COLO668 (cell line): ENCODE measurements around the gene CFAP70.

Source experiments
- DNase-seq: peaks from one replicate; lab custom pipeline; 2025; ENCODE audit not compliant: unreplicated experiment; lab: John Stamatoyannopoulos, UW

The CFAP70 gene

DNA sequence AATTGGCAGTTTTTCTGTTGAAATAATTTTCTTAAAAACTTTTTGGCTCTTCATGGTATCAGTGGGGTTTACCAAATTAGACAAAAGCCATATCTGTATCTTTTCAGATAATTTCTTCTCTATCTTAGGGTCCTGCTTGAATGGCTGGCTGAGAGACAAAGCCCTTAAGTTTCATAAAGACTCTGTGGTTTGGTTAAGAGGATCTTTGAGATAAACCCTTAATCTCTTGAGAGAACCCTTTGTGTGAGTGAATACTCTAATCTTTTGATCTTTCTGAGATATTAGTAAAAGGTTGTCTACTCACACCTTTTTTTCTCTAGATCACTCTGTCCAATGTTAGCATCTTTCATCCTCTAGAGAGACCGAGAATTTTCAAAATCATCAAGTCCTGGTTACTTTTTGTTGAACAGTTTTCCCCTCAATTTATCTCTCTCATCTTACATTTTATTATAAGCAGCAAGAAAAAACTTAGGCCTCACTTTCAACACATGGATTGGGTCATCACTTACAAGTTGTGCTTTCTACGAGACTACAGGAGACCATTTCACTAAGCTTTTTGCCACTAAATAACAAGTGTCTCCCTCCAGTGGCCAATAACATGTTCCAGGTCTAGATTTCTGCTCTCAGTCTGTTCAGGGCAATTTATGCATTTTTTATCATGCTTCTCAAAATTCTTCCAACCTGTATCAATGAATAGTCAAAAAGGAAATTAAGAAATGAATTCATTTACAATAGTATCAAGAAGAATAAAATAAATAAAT is 140.1 kb downstream of the CFAP70 start:
- DNase-seq: no peak

DNA sequence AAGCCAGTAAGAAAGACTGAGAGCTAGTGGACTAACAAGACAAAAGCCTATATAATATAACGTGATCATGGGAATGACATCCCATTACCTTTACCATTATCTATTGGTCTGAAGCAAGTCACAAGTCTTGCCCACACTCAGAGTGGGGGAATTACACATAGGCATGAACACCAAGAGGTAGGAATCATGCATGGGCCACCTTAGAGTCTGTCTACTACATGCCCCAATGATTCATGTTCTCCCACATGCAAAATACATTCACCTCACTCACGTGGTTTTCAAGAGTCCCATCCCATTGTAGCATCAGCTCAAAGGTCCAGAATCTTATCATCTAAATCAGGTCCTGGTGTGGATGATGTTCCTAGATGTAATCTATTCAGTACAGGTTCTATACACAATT is 141.0 kb downstream of the CFAP70 start:
- no peak for DNase-seq

DNA sequence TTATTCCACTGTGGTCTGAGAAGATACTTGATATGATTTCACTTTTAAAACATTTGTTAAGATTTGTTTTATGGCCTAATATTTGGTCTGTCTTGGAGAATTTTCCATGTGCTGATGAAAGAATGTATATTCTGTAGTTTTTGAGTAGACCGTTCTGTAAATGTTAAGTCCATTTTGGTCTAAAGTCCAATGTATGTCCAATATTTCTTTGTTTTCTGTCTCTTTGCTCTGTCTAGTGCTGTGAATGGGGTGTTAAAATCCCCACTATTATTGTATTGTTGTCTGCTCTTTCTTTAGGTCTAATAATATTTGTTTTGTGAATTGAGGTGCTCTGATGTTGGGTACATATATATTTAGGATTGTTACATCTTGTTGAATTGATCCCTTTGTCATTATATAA is 142.9 kb downstream of the CFAP70 start:
- no peak for DNase-seq

DNA sequence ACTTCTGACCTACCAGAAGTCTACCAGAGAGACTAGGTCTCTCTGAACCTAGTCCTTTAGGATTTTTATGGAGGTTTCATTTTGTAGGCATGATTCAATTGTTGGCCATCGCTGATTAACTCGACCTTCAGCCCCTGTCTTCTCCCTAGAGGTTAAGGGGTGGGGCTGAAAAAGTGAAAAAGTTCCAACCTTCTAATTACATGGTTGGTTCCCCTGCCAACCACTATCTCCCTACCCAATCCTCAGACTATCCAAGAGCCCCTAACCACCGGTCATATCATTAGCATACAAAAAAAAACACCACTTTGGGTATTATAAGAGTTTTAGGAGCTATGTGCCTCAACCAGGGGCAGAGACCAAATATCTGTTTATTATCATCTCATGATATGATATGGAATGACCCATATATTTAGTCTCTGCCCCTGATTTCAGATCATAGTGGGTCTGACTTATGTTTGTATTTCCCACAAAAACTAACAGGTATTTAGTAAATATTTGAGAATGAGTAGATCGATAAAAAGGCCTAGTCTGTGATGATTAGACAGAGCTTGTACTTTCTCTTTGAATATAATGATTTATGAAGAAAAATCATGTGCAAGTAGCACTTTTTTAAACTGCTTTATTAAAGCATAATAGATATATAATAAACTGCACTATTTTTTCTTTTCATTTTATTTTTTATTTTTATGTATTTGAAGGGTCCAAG is 147.4 kb downstream of the CFAP70 start:
- DNase-seq: no peak

DNA sequence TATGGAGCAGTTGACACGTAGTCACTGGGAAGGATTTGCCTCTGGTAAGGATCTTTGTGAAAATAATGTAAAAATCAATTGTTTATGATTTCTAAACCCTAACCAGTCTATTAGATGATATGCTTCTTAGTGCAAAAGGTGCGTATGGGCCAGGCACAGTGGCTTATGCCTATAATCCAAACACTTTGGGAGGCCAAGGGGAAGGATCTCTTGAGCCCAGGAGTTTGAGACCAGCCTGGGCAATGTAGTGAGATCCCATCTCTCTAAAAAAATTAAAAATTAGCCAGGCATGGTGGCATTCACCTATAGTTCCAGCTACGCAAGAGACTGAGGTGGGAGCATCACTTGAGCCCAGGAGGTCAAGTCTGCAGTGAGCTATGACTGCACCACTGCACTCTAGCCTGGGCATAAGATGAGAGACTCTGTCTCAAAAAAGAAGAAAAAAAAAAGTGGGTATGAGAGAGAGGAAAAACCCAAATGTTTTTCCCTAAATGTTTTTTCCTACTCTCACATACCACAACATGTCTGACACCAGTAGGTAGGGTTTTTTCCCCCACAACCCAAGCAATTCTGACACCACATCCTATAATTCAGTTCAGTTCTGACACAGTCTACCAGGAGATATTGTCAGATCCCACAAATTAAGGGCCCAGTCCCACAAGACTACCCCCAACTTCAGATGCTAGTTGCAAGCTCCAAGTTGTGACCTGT is 148.1 kb downstream of the CFAP70 start:
- DNase-seq: no peak

DNA sequence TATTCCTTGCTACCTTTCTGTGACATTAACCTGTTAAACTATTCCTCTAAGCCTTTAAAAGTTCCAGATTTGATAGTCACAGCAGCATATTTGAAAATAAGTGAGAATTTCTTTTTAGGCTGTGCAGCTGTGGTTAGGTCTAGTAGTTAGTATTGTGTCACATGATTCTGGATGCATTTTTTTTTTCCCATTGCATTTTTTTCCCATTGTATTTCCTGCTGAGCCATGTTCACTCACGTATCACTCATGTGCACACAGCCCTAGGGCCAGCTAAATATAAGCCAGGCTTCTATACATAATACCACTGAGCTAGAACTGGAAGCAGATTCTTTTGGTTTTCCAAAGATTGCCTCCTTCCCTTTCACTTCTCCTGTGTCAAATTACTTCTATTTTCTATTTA is 149.0 kb downstream of the CFAP70 start:
- no peak for DNase-seq

DNA sequence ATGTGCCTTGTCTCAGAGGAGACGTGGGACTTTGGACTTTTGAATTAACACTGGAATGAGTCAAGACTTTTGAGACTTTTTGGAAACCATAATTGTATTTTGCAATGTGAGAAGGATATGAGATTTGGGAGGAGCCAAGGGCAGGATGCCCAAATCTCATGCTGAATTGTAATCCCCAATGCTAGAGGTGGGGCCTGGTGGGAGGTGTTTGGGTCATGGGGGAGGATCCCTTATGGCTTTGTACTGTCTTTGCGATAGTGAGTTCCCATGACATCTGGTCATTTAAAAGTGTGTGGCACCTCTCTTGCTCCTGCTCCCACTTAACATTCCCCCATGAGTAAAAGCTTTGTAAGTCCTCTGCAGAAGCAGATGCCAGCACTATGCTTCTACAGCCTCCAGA is 150.8 kb downstream of the CFAP70 start:
- no peak for DNase-seq

DNA sequence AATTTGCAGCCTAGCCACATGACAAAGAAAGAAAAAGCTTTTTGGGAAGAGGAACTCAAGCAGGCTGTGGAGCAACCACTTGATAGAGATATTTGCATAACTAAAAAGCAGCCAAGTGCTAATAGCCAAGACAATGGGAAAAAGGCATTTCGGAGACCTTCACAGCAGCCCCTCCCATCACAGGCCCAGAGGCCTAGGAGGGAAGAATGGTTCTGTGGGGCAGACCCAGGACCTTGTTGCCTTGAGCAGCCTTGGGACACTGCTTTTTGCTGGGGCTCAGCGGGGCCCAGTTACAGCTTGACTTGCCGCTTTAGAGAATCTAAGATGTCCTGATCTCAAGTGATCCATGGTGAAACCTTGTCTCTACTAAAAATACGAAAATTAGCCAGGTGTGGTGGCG is 152.3 kb downstream of the CFAP70 start:
- DNase-seq: no peak

DNA sequence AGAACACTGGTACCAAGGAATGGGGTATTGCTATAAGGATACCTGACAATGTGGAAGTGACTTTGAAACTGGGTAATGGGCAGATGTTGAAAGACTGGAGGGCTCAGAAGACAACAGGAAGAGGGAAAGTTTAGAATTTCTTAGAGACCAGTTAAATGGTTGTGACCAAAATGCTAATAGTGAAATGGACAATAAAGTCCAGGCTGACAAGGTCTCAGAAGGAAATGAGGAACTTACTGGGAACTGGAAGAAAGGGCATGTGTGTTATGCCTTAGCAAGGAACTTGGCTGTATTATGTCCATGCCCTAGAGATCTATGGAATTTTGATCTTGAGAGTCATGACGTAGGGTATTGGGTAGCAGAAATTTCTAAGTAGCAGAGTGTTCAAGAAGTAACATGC is 152.8 kb downstream of the CFAP70 start:
- DNase-seq: no peak

DNA sequence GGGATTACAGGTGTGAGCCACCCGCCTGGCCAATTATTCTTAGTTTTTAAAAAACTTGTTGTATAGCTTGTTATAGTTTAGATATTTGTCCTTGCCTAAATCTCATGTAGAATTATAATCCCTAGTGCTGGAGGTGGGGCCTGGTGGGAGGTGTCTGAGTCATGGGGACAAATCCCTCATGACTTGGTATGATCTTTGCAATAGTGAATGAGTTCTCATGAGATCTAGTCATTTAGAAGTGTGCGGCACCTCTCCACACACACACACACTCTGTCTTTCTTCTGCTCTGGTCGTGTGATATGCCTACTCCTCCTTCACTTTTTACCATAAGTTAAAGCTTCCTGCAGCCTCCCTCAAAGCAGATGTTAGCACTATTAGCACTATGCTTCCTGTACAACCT is 153.6 kb downstream of the CFAP70 start:
- DNase-seq: no peak
